ENCODE data around the gene RORC.

RORC gene

GRCh38 chr1:151803915-151804314 lies 27.7 kb downstream of the RORC start:
- Histone ChIP-seq H3K36me3 (replicated peaks; ENCODE audit: insufficient read depth, low read length) (no peaks in the 10 kb centered on the region), H3F3A (ENCODE audit: insufficient read depth, low read length) (no peaks in the 10 kb centered on the region), H3K4me2 (ENCODE audit: low read depth, low read length) (no peak overlapping the region), H3K9me2 (replicated peaks; ENCODE audit: insufficient read depth, low read length) (no peaks in the 10 kb centered on the region), H3K4me1 (ENCODE audit: low read length) (no peaks in the 10 kb centered on the region), H3K27ac (ENCODE audit: low read length) (no peak overlapping the region), H2AFZ (ENCODE audit: low read length) (no peak overlapping the region), H3K9ac (ENCODE audit: low read length) (no peak overlapping the region), H4K20me1 (ENCODE audit: insufficient read depth, low read length) (no peaks in the 10 kb centered on the region), H3K4me3 (ENCODE audit: low read length) (no peak overlapping the region), H3K79me2 (ENCODE audit: low read length) (no peaks in the 10 kb centered on the region), H3K27me3 (replicated peaks; ENCODE audit: insufficient read depth, low read length) (no peaks in the 10 kb centered on the region; the same call in 1 of the 2 replicates), H3K9me3 (replicated peaks; ENCODE audit: insufficient read depth, low read length) (no peaks in the 10 kb centered on the region)
- no peak for TF ChIP-seq EZH2phosphoT487 (IDR thresholded peaks at IDR 0.05; ENCODE audit: low read length)
- no peak for TF ChIP-seq CTCF (IDR thresholded peaks at IDR 0.05; ENCODE audit: low read length)
- TF ChIP-seq EZH2 (optimal IDR thresholded peaks at IDR 0.05; ENCODE audit: low read depth, low read length): no peak
- no peak for DNase-seq

GRCh38 chr1:151803164-151803563 lies 28.4 kb downstream of the RORC start:
- H3K4me1 ChIP-seq (ENCODE audit: low read length): no peaks in the 10 kb centered on the region
- TF ChIP-seq EZH2 (optimal IDR thresholded peaks at IDR 0.05; ENCODE audit: low read depth, low read length) (no peak), CTCF (IDR thresholded peaks at IDR 0.05; ENCODE audit: low read length) (no peak), EZH2phosphoT487 (IDR thresholded peaks at IDR 0.05; ENCODE audit: low read length) (no peak)
- H3K9ac ChIP-seq (ENCODE audit: low read length): no peak overlapping the region
- H3K36me3 ChIP-seq (replicated peaks; ENCODE audit: insufficient read depth, low read length): no peaks in the 10 kb centered on the region
- no peaks in the 10 kb centered on the region for H3F3A ChIP-seq (ENCODE audit: insufficient read depth, low read length)
- no peaks in the 10 kb centered on the region for H3K79me2 ChIP-seq (ENCODE audit: low read length)
- H4K20me1 ChIP-seq (ENCODE audit: insufficient read depth, low read length): no peaks in the 10 kb centered on the region
- no peaks in the 10 kb centered on the region for H3K9me3 ChIP-seq (replicated peaks; ENCODE audit: insufficient read depth, low read length)
- H2AFZ ChIP-seq (ENCODE audit: low read length): no peak overlapping the region
- H3K4me2 ChIP-seq (ENCODE audit: low read depth, low read length): no peak overlapping the region
- no peaks in the 10 kb centered on the region; the same call in 1 of the 2 replicates for H3K27me3 ChIP-seq (replicated peaks; ENCODE audit: insufficient read depth, low read length)
- no peak overlapping the region for H3K27ac ChIP-seq (ENCODE audit: low read length)
- no peak for DNase-seq
- no peaks in the 10 kb centered on the region for H3K9me2 ChIP-seq (replicated peaks; ENCODE audit: insufficient read depth, low read length)
- H3K4me3 ChIP-seq (ENCODE audit: low read length): no peak overlapping the region

GRCh38 chr1:151802372-151802771 lies 29.2 kb downstream of the RORC start:
- no peak overlapping the region for H3K27ac ChIP-seq (ENCODE audit: low read length)
- H3K36me3 ChIP-seq (replicated peaks; ENCODE audit: insufficient read depth, low read length): no peaks in the 10 kb centered on the region
- H4K20me1 ChIP-seq (ENCODE audit: insufficient read depth, low read length): no peaks in the 10 kb centered on the region
- no peak for DNase-seq
- no peak for TF ChIP-seq CTCF (IDR thresholded peaks at IDR 0.05; ENCODE audit: low read length)
- no peak for TF ChIP-seq EZH2phosphoT487 (IDR thresholded peaks at IDR 0.05; ENCODE audit: low read length)
- no peak for TF ChIP-seq EZH2 (optimal IDR thresholded peaks at IDR 0.05; ENCODE audit: low read depth, low read length)
- H3K9ac ChIP-seq (ENCODE audit: low read length): no peak overlapping the region
- no peak overlapping the region for H3K4me3 ChIP-seq (ENCODE audit: low read length)
- no peaks in the 10 kb centered on the region for H3K79me2 ChIP-seq (ENCODE audit: low read length)
- H2AFZ ChIP-seq (ENCODE audit: low read length): no peak overlapping the region
- no peaks in the 10 kb centered on the region; the same call in 1 of the 2 replicates for H3K27me3 ChIP-seq (replicated peaks; ENCODE audit: insufficient read depth, low read length)
- H3K9me2 ChIP-seq (replicated peaks; ENCODE audit: insufficient read depth, low read length): no peaks in the 10 kb centered on the region
- no peak overlapping the region for H3K4me2 ChIP-seq (ENCODE audit: low read depth, low read length)
- H3F3A ChIP-seq (ENCODE audit: insufficient read depth, low read length): no peaks in the 10 kb centered on the region
- H3K4me1 ChIP-seq (ENCODE audit: low read length): no peaks in the 10 kb centered on the region
- no peaks in the 10 kb centered on the region for H3K9me3 ChIP-seq (replicated peaks; ENCODE audit: insufficient read depth, low read length)

All from MM.1S (cell line).